Peyer's patch (tissue), 4 donors: ENCODE measurements around the gene TMEM207. TPM values are rescaled to one million over a fixed set of nuclear protein-coding genes. Genes with fewer than 3 reads are reported as not detected.
A peak's percentile ranks its signal among the peaks of the same experiment; 100 is the strongest.

Source experiments
- DNase-seq, 3 donors: peaks; one replicate each; pipeline ENCODE4 v3.0.0-alpha.2; 2017 to 2019
- H3K27ac ChIP-seq, 4 donors: fragments of 200-600 bp; sonication (generic); one replicate each; pipeline ENCODE4 v1.5.1; 2016 to 2019
- H3K27me3 ChIP-seq, 2 donors: fragments of 200-600 bp; sonication (generic); one replicate each; pipeline ENCODE4 v1.5.1; 2019
- H3K36me3 ChIP-seq, 3 donors: fragments of 200-600 bp; sonication (generic); one replicate each; pipeline ENCODE4 v1.5.1; 2016 to 2019
- H3K4me1 ChIP-seq, 4 donors: fragments of 200-600 bp; sonication (generic); one replicate each; pipeline ENCODE4 v1.5.1; 2016 to 2019
- H3K4me3 ChIP-seq, 4 donors: fragments of 200-600 bp; sonication (generic); 1 replicate in 3 of 4; 2 replicates in 1 of 4; pipeline ENCODE4 v1.5.1; 2016 to 2019; ENCODE audit warnings: mild to moderate bottlenecking in 1 of 4
- H3K9me3 ChIP-seq, 4 donors: fragments of 200-600 bp; sonication (generic); one replicate each; pipeline ENCODE4 v1.5.1; 2016 to 2019; ENCODE audit warnings: mild to moderate bottlenecking in 1 of 4
- POLR2A ChIP-seq, 2 donors: fragments of 450-650 bp; IDR thresholded peaks; one replicate each; pipeline ENCODE4 v1.5.1; 2017; ENCODE audit warnings: antibody characterized with exemption in 2 of 2, mild to moderate bottlenecking in 2 of 2, moderate library complexity in 2 of 2
- total RNA-seq, 4 donors: library from RNA; depleted of rRNA; stranded (reverse); fragments of >200 nt; gene quantifications; one replicate each; pipeline ENCODE4 v1.1.0, GENCODE V29; 2016
- TF ChIP-seq, protein P1 (sequence below), 6 experiments: fragments of 450-650 bp in 4 of 6; fragments of 200-600 bp in 2 of 6; sonication (generic) in 1 of 6; IDR thresholded peaks; one replicate each; pipeline ENCODE4 v1.5.1; 2017 to 2019; ENCODE audit warnings: antibody characterized with exemption in 6 of 6, mild to moderate bottlenecking in 3 of 6, moderate library complexity in 1 of 6

Gene TMEM207
- total RNA-seq, 4 donors from 2014 or later = not detected

- TF ChIP-seq, protein P1, sequence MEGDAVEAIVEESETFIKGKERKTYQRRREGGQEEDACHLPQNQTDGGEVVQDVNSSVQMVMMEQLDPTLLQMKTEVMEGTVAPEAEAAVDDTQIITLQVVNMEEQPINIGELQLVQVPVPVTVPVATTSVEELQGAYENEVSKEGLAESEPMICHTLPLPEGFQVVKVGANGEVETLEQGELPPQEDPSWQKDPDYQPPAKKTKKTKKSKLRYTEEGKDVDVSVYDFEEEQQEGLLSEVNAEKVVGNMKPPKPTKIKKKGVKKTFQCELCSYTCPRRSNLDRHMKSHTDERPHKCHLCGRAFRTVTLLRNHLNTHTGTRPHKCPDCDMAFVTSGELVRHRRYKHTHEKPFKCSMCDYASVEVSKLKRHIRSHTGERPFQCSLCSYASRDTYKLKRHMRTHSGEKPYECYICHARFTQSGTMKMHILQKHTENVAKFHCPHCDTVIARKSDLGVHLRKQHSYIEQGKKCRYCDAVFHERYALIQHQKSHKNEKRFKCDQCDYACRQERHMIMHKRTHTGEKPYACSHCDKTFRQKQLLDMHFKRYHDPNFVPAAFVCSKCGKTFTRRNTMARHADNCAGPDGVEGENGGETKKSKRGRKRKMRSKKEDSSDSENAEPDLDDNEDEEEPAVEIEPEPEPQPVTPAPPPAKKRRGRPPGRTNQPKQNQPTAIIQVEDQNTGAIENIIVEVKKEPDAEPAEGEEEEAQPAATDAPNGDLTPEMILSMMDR (IDR thresholded peaks at IDR 0.05) = peak in 4 of 6 experiments; percentile 21 to 68 (median 58)
- no peak for TF ChIP-seq POLR2A (IDR thresholded peaks at IDR 0.05)
- no peaks in the 10 kb centered on the region for H3K4me1 ChIP-seq
- H3K4me3 ChIP-seq = no peak overlapping the region
- H3K36me3 ChIP-seq = no peaks in the 10 kb centered on the region
- H3K9me3 ChIP-seq = no peaks in the 10 kb centered on the region
- peak in 1 of 3 donors; percentile 47 for DNase-seq
- no peak overlapping the region for H3K27ac ChIP-seq
- H3K27me3 ChIP-seq = no peaks in the 10 kb centered on the region
Measured at GRCh38 chr3:190384309-190384756, 65.4 kb downstream of the TMEM207 start.

DNA sequence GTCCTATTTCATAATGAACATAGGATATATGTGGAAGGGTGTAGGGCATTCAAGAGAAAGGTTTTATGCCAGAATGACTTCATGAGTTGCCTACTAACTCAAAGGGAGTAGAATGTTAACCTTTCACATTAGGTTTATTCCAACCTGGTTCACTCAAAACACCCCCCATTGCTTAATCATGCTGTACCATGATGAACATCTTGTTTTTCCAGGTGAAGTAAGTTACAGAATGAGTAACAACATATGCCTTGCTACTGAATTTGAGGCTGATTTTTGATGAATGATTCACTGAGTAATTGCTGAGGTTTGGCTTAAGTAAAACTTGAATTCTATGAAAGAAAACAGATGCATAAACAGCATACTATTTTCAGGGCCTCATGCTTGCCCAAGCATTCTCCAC is 67.6 kb downstream of the TMEM207 start:
- H3K4me1 ChIP-seq = no peaks in the 10 kb centered on the region
- no peak for DNase-seq
- no peak overlapping the region for H3K27ac ChIP-seq
- no peak for TF ChIP-seq POLR2A (IDR thresholded peaks at IDR 0.05)
- TF ChIP-seq, protein P1 (IDR thresholded peaks at IDR 0.05) = no peak
- H3K9me3 ChIP-seq = no peaks in the 10 kb centered on the region
- H3K36me3 ChIP-seq = no peaks in the 10 kb centered on the region
- no peak overlapping the region for H3K4me3 ChIP-seq
- no peaks in the 10 kb centered on the region for H3K27me3 ChIP-seq

DNA sequence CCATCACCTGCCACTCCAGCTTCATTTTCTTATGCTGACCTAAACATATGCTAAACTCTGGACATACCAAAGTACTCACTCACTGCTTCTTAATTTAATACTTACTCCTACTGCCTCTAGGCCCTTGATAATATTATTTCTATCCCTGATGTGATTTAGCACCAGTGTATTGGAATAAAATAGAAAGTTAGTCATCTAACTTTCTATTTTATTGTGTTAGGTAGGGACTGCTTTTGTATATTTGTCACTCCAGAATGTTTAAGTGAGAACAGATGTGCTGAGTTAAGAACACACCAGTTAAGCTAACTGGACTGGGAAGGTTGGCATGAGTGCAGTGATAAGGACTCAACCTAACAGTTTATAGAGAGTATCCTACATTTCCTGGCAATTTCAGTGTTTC is 68.3 kb downstream of the TMEM207 start:
- DNase-seq = no peak
- Histone ChIP-seq H3K9me3 (no peaks in the 10 kb centered on the region), H3K4me1 (no peaks in the 10 kb centered on the region), H3K36me3 (no peaks in the 10 kb centered on the region), H3K27me3 (no peaks in the 10 kb centered on the region), H3K4me3 (no peak overlapping the region), H3K27ac (no peak overlapping the region)
- TF ChIP-seq, protein P1 (IDR thresholded peaks at IDR 0.05) = no peak
- TF ChIP-seq POLR2A (IDR thresholded peaks at IDR 0.05) = no peak

DNA sequence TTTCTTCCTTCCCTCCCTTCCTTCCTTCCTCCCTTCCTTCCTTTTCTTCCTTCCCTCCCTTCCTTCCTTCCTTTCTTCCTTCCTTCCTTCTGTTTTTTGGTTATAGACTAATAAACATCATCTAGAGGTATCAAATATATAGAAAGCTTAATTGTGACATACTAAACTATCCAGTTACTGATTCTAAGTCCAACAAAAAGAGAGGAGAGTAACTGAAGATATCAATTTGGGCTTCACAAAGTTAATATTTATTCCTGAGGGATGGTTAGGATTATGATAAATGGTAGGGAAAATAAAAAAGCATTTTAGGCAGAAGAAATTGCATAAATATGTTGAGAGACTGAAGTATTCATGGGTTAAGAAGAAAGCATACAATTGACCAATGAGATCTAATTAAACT is 69.5 kb downstream of the TMEM207 start:
- no peak overlapping the region for H3K4me3 ChIP-seq
- H3K27ac ChIP-seq = no peak overlapping the region
- no peaks in the 10 kb centered on the region for H3K9me3 ChIP-seq
- TF ChIP-seq, protein P1 (IDR thresholded peaks at IDR 0.05) = no peak
- no peak for TF ChIP-seq POLR2A (IDR thresholded peaks at IDR 0.05)
- no peak for DNase-seq
- H3K27me3 ChIP-seq = no peaks in the 10 kb centered on the region
- no peaks in the 10 kb centered on the region for H3K36me3 ChIP-seq
- H3K4me1 ChIP-seq = no peaks in the 10 kb centered on the region

Other genes with a start within 250 kb of the TMEM207 start
- gene CLDN1, start 127.5 kb downstream of the TMEM207 start, total RNA-seq = 1 to 10 TPM in 1 of 4 donors, under 1 TPM in 1, not detected in 2; 0.35 to 1.1 TPM
- not detected for gene CLDN16, start 61.7 kb downstream of the TMEM207 start, total RNA-seq
- 1 to 10 TPM; 3.4 to 6.9 (median 4.9) TPM for gene IL1RAP, start 64.2 kb upstream of the TMEM207 start, total RNA-seq